Measurements from ENCODE around the gene HPSE2.

- TF ChIP-seq CTCF (IDR thresholded peaks at IDR 0.05; ENCODE audit: borderline replicate concordance, extremely low read depth, low read length, poor library complexity, severe bottlenecking) (no peak), EZH2 (IDR thresholded peaks at IDR 0.05; ENCODE audit: borderline replicate concordance, low read depth, low read length, severe bottlenecking) (no peak)
Observed at GRCh38 chr10:98423691-98424120, 811.9 kb downstream of the HPSE2 start.

Data from DND-41 (cell line).